Measurements from ENCODE around the gene SRSF9. TPM values are rescaled to one million over a fixed set of nuclear protein-coding genes. Genes with fewer than 3 reads are reported as not detected.
"Not testable (repeated sequence)": the region's sequence is repeated elsewhere in the genome, so short reads cannot be mapped to it uniquely, and the experiment has no call there.

Gene SRSF9
- total RNA-seq, 2 donors from 2014 or later: 41.0 to 83.5 TPM

DNA sequence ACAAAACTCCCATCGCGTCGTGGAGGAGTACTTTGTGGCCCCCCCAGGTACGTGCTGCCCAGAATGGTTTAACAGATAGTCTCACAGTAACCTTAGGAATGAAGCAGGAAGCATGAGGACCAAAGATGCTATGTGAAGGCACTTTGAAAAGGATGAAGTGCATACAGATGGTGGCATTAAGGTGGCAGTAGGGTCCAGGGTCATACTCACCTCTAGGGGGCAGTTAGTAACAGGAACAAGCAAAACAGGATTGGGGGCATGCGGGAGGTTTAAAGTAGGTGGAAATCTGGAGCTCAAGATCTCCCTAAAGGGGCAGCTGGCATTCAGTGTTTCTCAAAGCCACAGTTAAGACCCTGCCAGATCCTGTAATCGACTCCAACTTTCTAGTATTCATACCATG lies 12.4 kb downstream of the SRSF9 start:
- DNase-seq (ENCODE audit: low spot score): no peak
- no peak for ATAC-seq (ENCODE audit: insufficient number of reproducible peaks, low FRiP score, low read depth)
- TF ChIP-seq, protein P1, sequence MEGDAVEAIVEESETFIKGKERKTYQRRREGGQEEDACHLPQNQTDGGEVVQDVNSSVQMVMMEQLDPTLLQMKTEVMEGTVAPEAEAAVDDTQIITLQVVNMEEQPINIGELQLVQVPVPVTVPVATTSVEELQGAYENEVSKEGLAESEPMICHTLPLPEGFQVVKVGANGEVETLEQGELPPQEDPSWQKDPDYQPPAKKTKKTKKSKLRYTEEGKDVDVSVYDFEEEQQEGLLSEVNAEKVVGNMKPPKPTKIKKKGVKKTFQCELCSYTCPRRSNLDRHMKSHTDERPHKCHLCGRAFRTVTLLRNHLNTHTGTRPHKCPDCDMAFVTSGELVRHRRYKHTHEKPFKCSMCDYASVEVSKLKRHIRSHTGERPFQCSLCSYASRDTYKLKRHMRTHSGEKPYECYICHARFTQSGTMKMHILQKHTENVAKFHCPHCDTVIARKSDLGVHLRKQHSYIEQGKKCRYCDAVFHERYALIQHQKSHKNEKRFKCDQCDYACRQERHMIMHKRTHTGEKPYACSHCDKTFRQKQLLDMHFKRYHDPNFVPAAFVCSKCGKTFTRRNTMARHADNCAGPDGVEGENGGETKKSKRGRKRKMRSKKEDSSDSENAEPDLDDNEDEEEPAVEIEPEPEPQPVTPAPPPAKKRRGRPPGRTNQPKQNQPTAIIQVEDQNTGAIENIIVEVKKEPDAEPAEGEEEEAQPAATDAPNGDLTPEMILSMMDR (IDR thresholded peaks at IDR 0.05): no peak
- no peak overlapping the region for H3K4me3 ChIP-seq
- H3K9me3 ChIP-seq: no peaks in the 10 kb centered on the region
- no peak overlapping the region for H3K27ac ChIP-seq
- no peaks in the 10 kb centered on the region for H3K4me1 ChIP-seq (ENCODE audit: control insufficient read depth in 1 of 2, low read depth in 2 of 2)
- H3K36me3 ChIP-seq: peaks cover 51% of the 10 kb centered on the region
- no peaks in the 10 kb centered on the region for H3K27me3 ChIP-seq (replicated peaks; ENCODE audit: insufficient read depth)

DNA sequence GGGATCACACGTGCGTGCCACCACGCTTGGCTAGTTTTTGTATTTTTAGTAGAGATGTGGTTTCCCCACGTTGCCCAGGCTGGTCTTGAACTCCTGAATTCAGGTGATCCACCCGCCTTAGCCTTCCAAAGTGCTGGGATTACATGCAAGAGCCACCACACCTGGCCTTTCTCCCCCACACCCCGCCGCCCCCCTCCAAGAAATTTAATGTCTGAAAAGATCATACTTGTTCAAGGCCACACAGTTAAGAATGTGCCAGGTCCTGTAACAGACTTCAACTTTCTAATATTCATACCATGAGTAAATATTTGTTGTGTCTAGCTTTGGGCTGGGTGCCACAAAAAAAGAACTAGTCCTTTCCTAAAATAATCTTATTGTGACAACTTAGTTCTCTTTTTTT lies 14.2 kb downstream of the SRSF9 start:
- H3K36me3 ChIP-seq: peaks cover 36% of the 10 kb centered on the region
- no peak for ATAC-seq (ENCODE audit: insufficient number of reproducible peaks, low FRiP score, low read depth)

DNA sequence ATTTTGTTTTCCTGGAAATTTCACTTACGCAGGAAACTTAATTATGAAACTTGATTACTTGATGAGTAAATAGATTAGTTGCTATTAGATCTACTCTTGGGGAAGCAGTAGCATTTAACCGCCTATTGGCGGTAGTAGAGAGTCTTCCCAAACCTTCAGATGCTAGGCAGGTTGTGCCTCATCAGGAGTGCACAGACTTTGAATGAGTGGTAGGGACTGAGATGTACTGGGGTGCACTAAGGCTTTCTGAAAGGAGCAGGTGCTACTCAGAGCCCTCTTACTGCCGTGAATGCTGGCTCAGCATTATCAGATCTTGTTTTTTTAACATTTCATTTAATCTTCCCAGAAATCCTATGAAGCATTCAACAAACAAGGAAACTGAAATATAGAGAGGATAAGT lies 15.6 kb downstream of the SRSF9 start:
- Histone ChIP-seq H3K9me3 (no peaks in the 10 kb centered on the region), H3K4me3 (no peak overlapping the region), H3K27ac (no peak overlapping the region), H3K36me3 (peaks cover 26% of the 10 kb centered on the region), H3K27me3 (replicated peaks; ENCODE audit: insufficient read depth) (no peaks in the 10 kb centered on the region), H3K4me1 (ENCODE audit: control insufficient read depth in 1 of 2, low read depth in 2 of 2) (no peaks in the 10 kb centered on the region)
- TF ChIP-seq, protein P1 (IDR thresholded peaks at IDR 0.05): peak; percentile 37
- DNase-seq (ENCODE audit: low spot score) (no peak), ATAC-seq (ENCODE audit: insufficient number of reproducible peaks, low FRiP score, low read depth) (no peak)

More for the DNA sequence above, 14.2 kb downstream of the SRSF9 start:
- Histone ChIP-seq H3K9me3 (no peaks in the 10 kb centered on the region), H3K4me1 (ENCODE audit: control insufficient read depth in 1 of 2, low read depth in 2 of 2) (no peaks in the 10 kb centered on the region), H3K4me3 (no peak overlapping the region), H3K27me3 (replicated peaks; ENCODE audit: insufficient read depth) (no peaks in the 10 kb centered on the region), H3K27ac (no peak overlapping the region)
- DNase-seq (ENCODE audit: low spot score): no peak
- TF ChIP-seq, protein P1 (IDR thresholded peaks at IDR 0.05): no peak

DNA sequence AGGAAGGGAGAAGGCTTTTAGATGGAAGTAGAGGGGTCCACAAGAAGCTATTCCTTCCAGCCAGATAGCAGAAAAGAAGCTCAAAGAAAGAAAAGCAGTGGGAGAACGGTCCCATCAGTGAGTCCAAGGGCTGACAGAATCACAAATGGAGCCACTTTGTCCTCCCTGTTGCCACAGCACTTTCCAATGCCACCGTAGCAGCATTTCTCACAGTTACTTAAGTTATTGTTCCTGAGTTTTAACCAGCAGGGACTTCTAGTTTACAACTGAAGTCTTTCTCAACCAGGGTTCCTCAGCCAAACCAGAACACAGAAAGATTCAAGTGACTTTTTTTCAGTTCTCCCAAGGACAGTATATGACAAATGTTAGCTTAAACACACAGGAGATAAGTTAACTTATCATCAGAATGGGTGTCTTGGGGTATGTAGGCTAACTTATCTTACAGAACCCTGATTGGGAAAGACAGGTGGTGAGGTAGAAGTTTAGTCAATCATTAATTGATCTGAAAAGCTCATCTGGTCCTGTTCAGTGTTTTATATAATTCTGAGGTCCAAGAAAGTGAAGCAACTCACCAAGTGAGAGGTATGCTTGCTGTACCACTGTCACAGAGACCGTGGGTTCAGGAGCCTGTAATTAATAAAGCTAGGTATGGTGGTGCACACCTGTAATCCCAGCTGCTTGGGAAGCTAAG lies 16.3 kb downstream of the SRSF9 start:
- Histone ChIP-seq H3K27me3 (replicated peaks; ENCODE audit: insufficient read depth) (no peaks in the 10 kb centered on the region), H3K27ac (no peak overlapping the region), H3K4me1 (ENCODE audit: control insufficient read depth in 1 of 2, low read depth in 2 of 2) (no peaks in the 10 kb centered on the region), H3K9me3 (no peaks in the 10 kb centered on the region), H3K36me3 (peaks cover 19% of the 10 kb centered on the region), H3K4me3 (no peak overlapping the region)
- DNase-seq (ENCODE audit: low spot score) (no peak), ATAC-seq (ENCODE audit: insufficient number of reproducible peaks, low FRiP score, low read depth) (no peak)
- TF ChIP-seq, protein P1 (IDR thresholded peaks at IDR 0.05): no peak

DNA sequence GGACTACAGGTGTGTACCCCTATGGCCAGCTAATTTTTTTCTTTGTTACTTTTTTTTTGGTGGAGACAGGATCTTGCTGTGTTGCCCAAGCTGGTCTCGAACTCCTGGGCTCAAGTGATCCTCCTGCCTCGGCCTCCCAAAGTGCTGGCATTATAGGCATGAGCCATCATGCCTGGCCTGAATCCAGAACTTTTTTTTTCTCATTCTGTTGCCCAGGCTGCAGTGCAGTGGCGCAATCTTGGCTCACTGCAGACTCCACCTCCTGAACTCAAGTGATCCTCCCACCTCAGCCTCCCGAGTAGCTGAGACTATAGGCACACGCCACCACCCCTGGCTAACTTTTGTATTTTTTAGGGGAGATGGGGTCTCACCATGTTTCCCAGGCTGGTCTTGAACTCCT lies 17.0 kb downstream of the SRSF9 start:
- DNase-seq (ENCODE audit: low spot score); H3K9me3 ChIP-seq; H3K27me3 ChIP-seq (replicated peaks; ENCODE audit: insufficient read depth); H3K4me3 ChIP-seq; ATAC-seq (ENCODE audit: insufficient number of reproducible peaks, low FRiP score, low read depth); H3K27ac ChIP-seq; H3K4me1 ChIP-seq (ENCODE audit: control insufficient read depth in 1 of 2, low read depth in 2 of 2): not testable (repeated sequence)
- peaks cover 16% of the 10 kb centered on the region for H3K36me3 ChIP-seq

DNA sequence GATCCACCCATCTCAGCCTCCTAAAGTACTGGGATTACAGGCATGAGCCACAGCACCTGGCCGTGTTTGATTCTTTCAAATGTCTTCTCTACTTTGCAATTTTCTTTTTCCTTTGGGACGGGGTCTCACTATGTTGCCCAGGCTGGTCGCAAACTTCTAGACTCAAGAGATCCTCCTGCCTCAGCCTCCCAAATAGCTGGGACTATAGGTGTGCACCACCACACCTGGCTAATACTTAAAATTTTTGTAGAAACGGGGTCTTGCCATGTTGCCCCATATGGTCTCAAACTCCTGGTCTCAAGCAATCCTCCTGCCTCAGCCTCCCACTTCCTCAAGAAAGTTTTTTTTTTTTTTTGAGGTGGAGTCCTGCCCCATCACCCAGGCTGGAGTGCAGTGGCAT lies 21.6 kb downstream of the SRSF9 start:
- Histone ChIP-seq H3K9me3 (no peaks in the 10 kb centered on the region), H3K4me3 (no peak overlapping the region), H3K27ac (no peak overlapping the region), H3K27me3 (replicated peaks; ENCODE audit: insufficient read depth) (no peaks in the 10 kb centered on the region), H3K4me1 (ENCODE audit: control insufficient read depth in 1 of 2, low read depth in 2 of 2) (peaks cover 17 to 24% of the 10 kb centered on the region in 2 donors), H3K36me3 (peaks cover 8% of the 10 kb centered on the region)
- DNase-seq (ENCODE audit: low spot score) (no peak), ATAC-seq (ENCODE audit: insufficient number of reproducible peaks, low FRiP score, low read depth) (no peak)
- TF ChIP-seq, protein P1 (IDR thresholded peaks at IDR 0.05): no peak

DNA sequence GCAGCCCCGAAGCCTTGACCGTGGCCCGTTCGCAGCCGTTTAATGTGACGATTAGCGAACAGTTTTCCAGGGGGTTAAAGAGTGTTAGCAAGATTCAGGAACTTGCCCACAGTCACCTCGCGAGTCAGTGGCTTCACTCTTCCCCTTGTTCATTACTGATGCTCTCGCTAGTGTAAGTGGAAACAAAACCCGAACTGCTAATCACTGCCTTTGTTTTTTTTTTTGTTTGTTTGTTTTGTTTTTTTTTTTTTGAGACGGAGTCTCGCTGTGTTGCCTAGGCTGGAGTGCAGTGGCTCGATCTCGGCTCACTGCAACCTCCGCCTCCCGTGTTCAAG lies 22.7 kb downstream of the SRSF9 start:
- Histone ChIP-seq H3K4me1 (ENCODE audit: control insufficient read depth in 1 of 2, low read depth in 2 of 2) (peaks cover 17 to 24% of the 10 kb centered on the region in 2 donors), H3K27ac (peak overlapping the region; percentile 84 to 88), H3K4me3 (peak overlapping the region; percentile 79)
- H3K36me3 ChIP-seq; H3K27me3 ChIP-seq (replicated peaks; ENCODE audit: insufficient read depth); ATAC-seq (ENCODE audit: insufficient number of reproducible peaks, low FRiP score, low read depth); H3K9me3 ChIP-seq; DNase-seq (ENCODE audit: low spot score): not testable (repeated sequence)
